Lower leg skin (tissue), 3 donors: ENCODE data around the gene CDR2.

ENCODE experiments used
- POLR2A ChIP-seq, 2 donors: fragments of 450-650 bp; IDR thresholded peaks; one replicate each; pipeline ENCODE4 v1.6.1; 2016 to 2017; ENCODE audit warnings: antibody characterized with exemption in 2 of 2, mild to moderate bottlenecking in 1 of 2, moderate library complexity in 1 of 2
- TF ChIP-seq, protein P1 (sequence below), 3 donors: fragments of 450-650 bp; IDR thresholded peaks; one replicate each; pipeline ENCODE4 v1.5.1; 2016; ENCODE audit warnings: antibody characterized with exemption in 3 of 3, mild to moderate bottlenecking in 3 of 3, moderate library complexity in 2 of 3

GRCh38 chr16:22337045-22337444 lies 37.4 kb downstream of the CDR2 start:
- TF ChIP-seq, protein P1, sequence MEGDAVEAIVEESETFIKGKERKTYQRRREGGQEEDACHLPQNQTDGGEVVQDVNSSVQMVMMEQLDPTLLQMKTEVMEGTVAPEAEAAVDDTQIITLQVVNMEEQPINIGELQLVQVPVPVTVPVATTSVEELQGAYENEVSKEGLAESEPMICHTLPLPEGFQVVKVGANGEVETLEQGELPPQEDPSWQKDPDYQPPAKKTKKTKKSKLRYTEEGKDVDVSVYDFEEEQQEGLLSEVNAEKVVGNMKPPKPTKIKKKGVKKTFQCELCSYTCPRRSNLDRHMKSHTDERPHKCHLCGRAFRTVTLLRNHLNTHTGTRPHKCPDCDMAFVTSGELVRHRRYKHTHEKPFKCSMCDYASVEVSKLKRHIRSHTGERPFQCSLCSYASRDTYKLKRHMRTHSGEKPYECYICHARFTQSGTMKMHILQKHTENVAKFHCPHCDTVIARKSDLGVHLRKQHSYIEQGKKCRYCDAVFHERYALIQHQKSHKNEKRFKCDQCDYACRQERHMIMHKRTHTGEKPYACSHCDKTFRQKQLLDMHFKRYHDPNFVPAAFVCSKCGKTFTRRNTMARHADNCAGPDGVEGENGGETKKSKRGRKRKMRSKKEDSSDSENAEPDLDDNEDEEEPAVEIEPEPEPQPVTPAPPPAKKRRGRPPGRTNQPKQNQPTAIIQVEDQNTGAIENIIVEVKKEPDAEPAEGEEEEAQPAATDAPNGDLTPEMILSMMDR (IDR thresholded peaks at IDR 0.05), result no peak
- TF ChIP-seq POLR2A (IDR thresholded peaks at IDR 0.05), result no peak
